AG04449 (cell line): ENCODE results near the gene SHROOM2.

Experiments
- CTCF ChIA-PET: fragments of 350-600 bp; formaldehyde crosslinking; extraction: SDS; loops from one replicate; lab custom pipeline; 2021; ENCODE audit warnings: antibody characterized with exemption; lab: Yijun Ruan, JAX
- POLR2A ChIA-PET: fragments of 400-600, 350-600 bp; formaldehyde crosslinking; extraction: SDS; loops from one replicate; lab custom pipeline; 2020; ENCODE audit warnings: antibody characterized with exemption, inconsistent platforms; lab: Yijun Ruan, JAX
- DNase-seq: peaks from one replicate; pipeline ENCODE4 v3.0.0-alpha.2; 2010; ENCODE audit warnings: low read depth, low spot score
- H3K4me3 ChIP-seq: 2 replicates; pipeline ENCODE4 v1.5.1; 2011; ENCODE audit warnings: low read depth, mild to moderate bottlenecking, control low read depth, low read length
- CTCF ChIP-seq: IDR thresholded peaks from one replicate; pipeline ENCODE4 v1.5.1; 2011; ENCODE audit warnings: mild to moderate bottlenecking, moderate library complexity, low read length, control low read depth, inconsistent platforms; ENCODE audit not compliant: insufficient read depth; ENCODE audit errors: missing control alignments

SHROOM2 gene

DNA sequence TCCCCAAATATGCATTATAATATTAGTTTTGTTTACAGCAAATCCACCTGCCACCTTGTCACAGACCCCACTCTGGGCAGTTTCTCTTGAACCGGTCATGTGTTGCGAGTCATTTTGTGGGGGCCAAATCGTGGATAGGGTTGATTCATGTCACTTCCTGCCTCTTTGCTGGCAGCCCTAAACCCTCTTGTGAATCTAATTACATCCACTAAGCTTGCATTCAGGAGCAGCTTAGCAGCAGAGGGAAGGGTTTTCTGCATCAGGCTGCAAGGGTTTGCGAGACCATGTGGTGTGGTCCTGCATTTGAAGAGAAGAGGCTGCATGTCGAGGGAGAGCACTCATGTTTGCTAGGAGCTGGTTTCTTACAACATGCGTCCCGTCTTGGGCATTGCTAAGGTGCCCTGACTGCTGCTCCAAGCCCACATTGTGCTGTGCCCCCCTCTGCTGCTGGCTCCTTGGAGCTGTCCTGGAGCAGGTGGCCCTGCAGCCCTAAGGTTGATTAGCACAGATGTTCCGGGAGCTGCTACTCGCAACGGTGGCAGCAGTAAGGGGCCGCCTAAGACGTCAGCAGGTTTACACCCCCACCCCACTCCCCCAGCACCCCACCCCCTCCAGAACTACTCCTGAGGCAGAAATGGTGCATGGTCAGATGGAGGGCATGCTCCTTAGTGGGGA is 92.1 kb downstream of the SHROOM2 start:
- DNase-seq: no peak
- no peak for TF ChIP-seq CTCF
- no peak overlapping the region for H3K4me3 ChIP-seq
- ChIA-PET POLR2A (no interaction called here), CTCF (interaction anchor here (0.7 to 3.1 kb wide), 3 partner anchors 8 to 181 kb away, joined by 3 to 9 read pairs (median 7); no protein-coding TSS in a partner anchor)

- POLR2A ChIA-PET: no interaction called here
- CTCF ChIA-PET: interaction anchor here (1.2 kb wide), 1 partner anchor 115 kb away, joined by 4 read pairs; no protein-coding TSS in a partner anchor
- no peak overlapping the region for H3K4me3 ChIP-seq
- no peak for DNase-seq
- no peak for TF ChIP-seq CTCF
Observed at GRCh38 chrX:9880237-9880636, 94.0 kb downstream of the SHROOM2 start.

DNA sequence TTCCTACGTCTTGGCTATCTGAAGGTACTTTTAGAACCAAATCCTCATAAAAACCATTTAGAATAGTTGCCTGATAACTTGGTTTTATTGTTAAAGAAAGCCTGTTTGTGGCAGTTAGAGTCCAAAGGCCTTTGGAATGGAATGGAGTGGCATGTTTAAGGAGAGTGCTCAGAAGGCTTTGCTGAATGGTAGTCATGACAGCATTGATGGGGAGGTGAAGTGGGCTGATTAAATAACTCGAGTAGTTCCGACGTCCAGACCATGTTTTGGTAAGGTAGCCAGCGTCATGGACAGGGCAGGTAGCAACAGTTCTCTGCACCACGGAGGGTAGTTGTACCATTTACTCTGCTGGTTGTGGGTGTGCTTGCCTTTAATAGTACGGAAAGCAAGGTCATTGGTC is 94.6 kb downstream of the SHROOM2 start:
- DNase-seq: no peak
- ChIA-PET POLR2A (no interaction called here), CTCF (no interaction called here)
- no peak for TF ChIP-seq CTCF
- no peak overlapping the region for H3K4me3 ChIP-seq

- POLR2A ChIA-PET: no interaction called here
- DNase-seq: no peak
- TF ChIP-seq CTCF: no peak
- no peak overlapping the region for H3K4me3 ChIP-seq
- CTCF ChIA-PET: interaction anchor here (1.0 to 3.6 kb wide), 5 partner anchors 9 to 236 kb away, joined by 3 to 19 read pairs (median 6); no protein-coding TSS in a partner anchor
Observed at GRCh38 chrX:9882669-9883446, 96.6 kb downstream of the SHROOM2 start.

DNA sequence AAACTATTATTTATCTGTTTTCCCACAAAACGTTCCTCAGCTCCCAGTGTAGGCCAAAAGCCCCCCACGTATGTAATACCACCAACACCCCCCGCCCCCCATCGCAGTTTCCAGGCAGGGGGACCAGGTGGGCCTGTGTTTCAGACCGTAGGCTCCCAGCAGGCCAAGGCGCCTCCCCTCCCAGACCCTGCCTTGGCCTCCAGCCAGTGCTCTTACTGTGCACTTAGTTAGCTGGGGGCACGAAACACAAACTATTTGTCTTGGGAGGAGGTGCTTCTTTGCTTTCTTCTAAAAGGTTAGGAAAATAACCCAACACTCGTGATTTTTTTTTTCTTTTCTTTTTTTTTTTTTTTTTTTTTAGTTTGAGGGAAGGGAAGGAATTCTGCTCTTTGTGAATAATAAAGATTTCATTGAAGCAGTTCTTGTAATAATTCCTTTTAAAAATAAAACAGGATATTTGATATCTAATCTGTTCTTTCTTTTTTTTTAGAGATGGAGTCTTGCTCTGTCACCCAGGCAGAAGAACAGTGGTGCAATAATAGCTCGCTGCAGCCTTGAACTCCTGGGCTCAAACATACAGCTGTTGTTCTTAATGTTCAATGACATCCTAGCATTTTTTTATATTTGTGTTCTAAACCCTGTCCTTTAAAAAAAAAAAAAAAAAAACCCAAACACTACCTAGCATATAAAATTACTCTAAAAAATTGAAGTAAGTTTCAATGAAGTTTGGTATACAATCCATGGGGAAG is 98.0 kb downstream of the SHROOM2 start:
- H3K4me3 ChIP-seq: no peak overlapping the region
- ChIA-PET CTCF (interaction anchor here (0.7 to 3.6 kb wide), 6 partner anchors 8 to 234 kb away, joined by 3 to 19 read pairs (median 6); no protein-coding TSS in a partner anchor), POLR2A (no interaction called here)
- DNase-seq: no peak
- no peak for TF ChIP-seq CTCF
